Gastroesophageal sphincter (tissue), 3 donors: Measurements from ENCODE around the gene MGAT5B.

ENCODE experiments used
- CTCF ChIP-seq, 4 experiments: fragments of 200-600 bp in 2 of 4; fragments of 450-650 bp in 2 of 4; sonication (generic) in 1 of 4; IDR thresholded peaks; one replicate each; pipeline ENCODE4 v1.5.1; 2017 to 2019; ENCODE audit warnings: antibody characterized with exemption in 4 of 4, mild to moderate bottlenecking in 2 of 4, moderate library complexity in 2 of 4
- POLR2A ChIP-seq, 2 donors: fragments of 450-650 bp; IDR thresholded peaks; one replicate each; pipeline ENCODE4 v1.6.1; 2017; ENCODE audit warnings: antibody characterized with exemption in 2 of 2, mild to moderate bottlenecking in 2 of 2, moderate library complexity in 1 of 2
- POLR2AphosphoS5 ChIP-seq: sonication (generic); formaldehyde crosslinking; IDR thresholded peaks from one replicate; pipeline ENCODE4 v1.6.1; 2017; ENCODE audit warnings: antibody characterized with exemption

- TF ChIP-seq CTCF (IDR thresholded peaks at IDR 0.05) (no peak), POLR2A (IDR thresholded peaks at IDR 0.05) (no peak), POLR2AphosphoS5 (no peak)
Measured at GRCh38 chr17:76994237-76994637, 126.0 kb downstream of the MGAT5B start.
